ENCODE measurements around the gene PRR19.

PRR19 gene

GRCh38 chr19:42344336-42344893 lies 42.5 kb downstream of the PRR19 start:
- H3K27me3 ChIP-seq (ENCODE audit: control insufficient read depth in 1 of 2, insufficient read depth in 1 of 2, low read length in 2 of 2), result no peaks in the 10 kb centered on the region
- no peak for DNase-seq
- peaks cover 1% of the 10 kb centered on the region for H3K4me1 ChIP-seq (ENCODE audit: control insufficient read depth, insufficient read depth, low read depth, low read length)
- H4K91ac ChIP-seq (ENCODE audit: low read length), result no peak overlapping the region
- H3K4ac ChIP-seq (ENCODE audit: low read depth in 1 of 2, low read length in 2 of 2), result no peak overlapping the region
- no peak overlapping the region for H3K14ac ChIP-seq (ENCODE audit: low read length in 2 of 2)
- H3K23ac ChIP-seq (ENCODE audit: low read length in 2 of 2), result no peak overlapping the region
- H3K4me3 ChIP-seq (ENCODE audit: insufficient read depth in 1 of 2, low read depth in 1 of 2, low read length in 2 of 2), result no peak overlapping the region
- H3K9me3 ChIP-seq (ENCODE audit: control insufficient read depth, low read length), result no peaks in the 10 kb centered on the region
- H3K27ac ChIP-seq (ENCODE audit: low read length, poor library complexity, severe bottlenecking), result no peak overlapping the region
- H3K4me2 ChIP-seq (ENCODE audit: low read length, poor library complexity, severe bottlenecking), result no peak overlapping the region
- no peak overlapping the region for H2AK5ac ChIP-seq (ENCODE audit: low read length, severe bottlenecking)
- 97% methylated on average over 16 of the region's 18 CpGs for WGBS
- peak overlapping the region; percentile 13 for H2BK15ac ChIP-seq (ENCODE audit: low read depth, poor library complexity, severe bottlenecking)
- H4K8ac ChIP-seq (ENCODE audit: low read length), result no peak overlapping the region
- H3K9ac ChIP-seq (ENCODE audit: low read length), result no peak overlapping the region
- H2BK12ac ChIP-seq (ENCODE audit: low read length in 2 of 2), result no peak overlapping the region
- H2AFZ ChIP-seq (ENCODE audit: low read depth, low read length), result no peak overlapping the region
- H3K36me3 ChIP-seq (ENCODE audit: control insufficient read depth in 1 of 2, insufficient read depth in 2 of 2, low read depth in 1 of 2, low read length in 2 of 2), result peaks cover 23 to 40% of the 10 kb centered on the region in 2 experiments
- no peak overlapping the region for H2BK120ac ChIP-seq (ENCODE audit: low read depth, low read length)
- H2BK5ac ChIP-seq (ENCODE audit: low read depth, low read length, poor library complexity, severe bottlenecking), result no peak overlapping the region
- H3K18ac ChIP-seq (ENCODE audit: low read depth in 1 of 2, low read length in 2 of 2), result no peak overlapping the region
- peaks cover 14% of the 10 kb centered on the region for H3K79me1 ChIP-seq (replicated peaks; ENCODE audit: low read length, poor library complexity, severe bottlenecking)

- Histone ChIP-seq H3K27me3 (ENCODE audit: control insufficient read depth in 1 of 2, insufficient read depth in 1 of 2, low read length in 2 of 2) (no peaks in the 10 kb centered on the region), H2AFZ (ENCODE audit: low read depth, low read length) (no peak overlapping the region), H3K18ac (ENCODE audit: low read depth in 1 of 2, low read length in 2 of 2) (no peak overlapping the region), H3K9me3 (ENCODE audit: control insufficient read depth, low read length) (no peaks in the 10 kb centered on the region), H2AK5ac (ENCODE audit: low read length, severe bottlenecking) (no peak overlapping the region), H3K27ac (ENCODE audit: low read length, poor library complexity, severe bottlenecking) (no peak overlapping the region), H2BK120ac (ENCODE audit: low read depth, low read length) (no peak overlapping the region), H3K23ac (ENCODE audit: low read length in 2 of 2) (no peak overlapping the region), H3K14ac (ENCODE audit: low read length in 2 of 2) (no peak overlapping the region), H3K36me3 (ENCODE audit: control insufficient read depth in 1 of 2, insufficient read depth in 2 of 2, low read depth in 1 of 2, low read length in 2 of 2) (peaks cover 23 to 48% of the 10 kb centered on the region in 2 experiments), H3K4ac (ENCODE audit: low read depth in 1 of 2, low read length in 2 of 2) (no peak overlapping the region), H3K4me1 (ENCODE audit: control insufficient read depth, insufficient read depth, low read depth, low read length) (peaks cover 1% of the 10 kb centered on the region), H2BK15ac (ENCODE audit: low read depth, poor library complexity, severe bottlenecking) (no peak overlapping the region), H3K4me2 (ENCODE audit: low read length, poor library complexity, severe bottlenecking) (no peak overlapping the region), H3K79me1 (replicated peaks; ENCODE audit: low read length, poor library complexity, severe bottlenecking) (peaks cover 12% of the 10 kb centered on the region), H4K91ac (ENCODE audit: low read length) (no peak overlapping the region), H2BK5ac (ENCODE audit: low read depth, low read length, poor library complexity, severe bottlenecking) (no peak overlapping the region), H4K8ac (ENCODE audit: low read length) (no peak overlapping the region), H3K4me3 (ENCODE audit: insufficient read depth in 1 of 2, low read depth in 1 of 2, low read length in 2 of 2) (no peak overlapping the region), H2BK12ac (ENCODE audit: low read length in 2 of 2) (no peak overlapping the region), H3K9ac (ENCODE audit: low read length) (no peak overlapping the region)
- peak; percentile 14 for DNase-seq
- 93% methylated on average over 5 of the region's 6 CpGs for WGBS
Observed at GRCh38 chr19:42345191-42345812, 43.4 kb downstream of the PRR19 start.

DNA sequence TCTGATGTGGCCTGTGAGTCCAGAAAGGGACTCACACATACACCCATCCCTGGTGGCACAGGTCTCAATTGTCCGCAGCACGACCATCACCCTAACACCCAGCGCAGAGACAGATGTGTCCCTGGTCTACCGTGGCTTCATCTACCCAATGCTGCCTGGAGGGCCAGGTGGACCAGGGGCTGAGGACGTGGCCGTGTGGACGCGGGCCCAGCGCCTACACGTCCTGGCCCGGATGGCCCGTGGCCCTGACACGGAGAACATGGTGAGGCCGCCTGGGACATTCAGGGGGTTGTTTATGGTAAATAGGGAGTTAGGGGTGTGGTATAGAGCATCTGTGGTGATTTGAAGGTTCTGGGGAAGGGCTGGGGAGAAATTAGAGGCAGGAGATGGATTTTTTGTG lies 46.3 kb downstream of the PRR19 start:
- H3K27me3 ChIP-seq (ENCODE audit: control insufficient read depth in 1 of 2, insufficient read depth in 1 of 2, low read length in 2 of 2), result no peaks in the 10 kb centered on the region
- no peak overlapping the region for H2AK5ac ChIP-seq (ENCODE audit: low read length, severe bottlenecking)
- no peak overlapping the region for H4K91ac ChIP-seq (ENCODE audit: low read length)
- no peak overlapping the region for H2BK5ac ChIP-seq (ENCODE audit: low read depth, low read length, poor library complexity, severe bottlenecking)
- H3K23ac ChIP-seq (ENCODE audit: low read length in 2 of 2), result no peak overlapping the region
- no peak overlapping the region for H4K8ac ChIP-seq (ENCODE audit: low read length)
- no peak overlapping the region for H3K18ac ChIP-seq (ENCODE audit: low read depth in 1 of 2, low read length in 2 of 2)
- no peak for DNase-seq
- no peak overlapping the region for H3K27ac ChIP-seq (ENCODE audit: low read length, poor library complexity, severe bottlenecking)
- H3K4me2 ChIP-seq (ENCODE audit: low read length, poor library complexity, severe bottlenecking), result no peak overlapping the region
- peaks cover 20 to 62% of the 10 kb centered on the region in 2 experiments for H3K36me3 ChIP-seq (ENCODE audit: control insufficient read depth in 1 of 2, insufficient read depth in 2 of 2, low read depth in 1 of 2, low read length in 2 of 2)
- peaks cover 3% of the 10 kb centered on the region for H3K79me1 ChIP-seq (replicated peaks; ENCODE audit: low read length, poor library complexity, severe bottlenecking)
- H2BK15ac ChIP-seq (ENCODE audit: low read depth, poor library complexity, severe bottlenecking), result no peak overlapping the region
- no peak overlapping the region for H2BK12ac ChIP-seq (ENCODE audit: low read length in 2 of 2)
- H3K14ac ChIP-seq (ENCODE audit: low read length in 2 of 2), result no peak overlapping the region
- H3K4me1 ChIP-seq (ENCODE audit: control insufficient read depth, insufficient read depth, low read depth, low read length), result peaks cover 1% of the 10 kb centered on the region
- no peaks in the 10 kb centered on the region for H3K9me3 ChIP-seq (ENCODE audit: control insufficient read depth, low read length)
- H2BK120ac ChIP-seq (ENCODE audit: low read depth, low read length), result no peak overlapping the region
- 97% methylated on average over 14 of the region's 14 CpGs for WGBS
- H2AFZ ChIP-seq (ENCODE audit: low read depth, low read length), result no peak overlapping the region
- no peak overlapping the region for H3K4ac ChIP-seq (ENCODE audit: low read depth in 1 of 2, low read length in 2 of 2)
- no peak overlapping the region for H3K4me3 ChIP-seq (ENCODE audit: insufficient read depth in 1 of 2, low read depth in 1 of 2, low read length in 2 of 2)
- H3K9ac ChIP-seq (ENCODE audit: low read length), result no peak overlapping the region

DNA sequence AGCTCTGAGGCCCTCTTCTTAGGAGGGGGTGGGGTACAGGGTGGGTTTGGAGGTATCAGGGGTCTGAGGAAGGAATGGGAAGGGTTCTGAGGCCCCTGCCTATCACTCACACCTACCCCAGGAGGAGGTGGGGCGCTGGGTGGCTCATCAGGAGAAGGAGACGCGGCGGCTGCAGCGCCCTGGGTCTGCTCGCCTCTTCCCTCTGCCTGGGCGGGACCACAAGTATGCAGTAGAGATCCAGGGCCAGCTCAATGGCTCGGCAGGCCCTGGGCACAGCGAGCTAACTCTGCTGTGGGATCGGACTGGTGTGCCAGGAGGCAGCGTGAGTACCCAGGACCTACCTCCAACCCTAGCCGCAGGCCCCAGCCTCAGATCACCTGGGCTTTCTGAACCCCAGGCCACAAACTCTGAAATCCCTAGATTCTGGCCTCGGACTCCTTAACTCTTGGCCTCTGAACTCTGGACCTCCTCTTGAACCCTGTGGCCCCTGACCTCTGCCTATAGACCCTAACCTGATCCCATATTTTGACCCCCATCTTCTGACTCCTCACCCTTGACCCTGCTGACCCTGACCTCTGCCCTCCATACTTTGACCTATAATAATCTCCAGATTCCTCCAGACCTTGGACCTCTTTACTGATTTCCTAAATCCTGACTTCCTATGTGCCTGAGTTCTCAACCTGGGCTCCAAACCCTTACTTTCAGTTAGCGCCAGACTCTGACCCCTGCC lies 47.6 kb downstream of the PRR19 start:
- H3K9me3 ChIP-seq (ENCODE audit: control insufficient read depth, low read length), result no peaks in the 10 kb centered on the region
- no peak overlapping the region for H2AK5ac ChIP-seq (ENCODE audit: low read length, severe bottlenecking)
- H3K79me1 ChIP-seq (replicated peaks; ENCODE audit: low read length, poor library complexity, severe bottlenecking), result peaks cover 2% of the 10 kb centered on the region
- no peak overlapping the region for H3K23ac ChIP-seq (ENCODE audit: low read length in 2 of 2)
- H3K4me1 ChIP-seq (ENCODE audit: control insufficient read depth, insufficient read depth, low read depth, low read length), result peaks cover 1% of the 10 kb centered on the region
- H2BK15ac ChIP-seq (ENCODE audit: low read depth, poor library complexity, severe bottlenecking), result no peak overlapping the region
- H3K4me2 ChIP-seq (ENCODE audit: low read length, poor library complexity, severe bottlenecking), result no peak overlapping the region
- no peak overlapping the region for H2BK5ac ChIP-seq (ENCODE audit: low read depth, low read length, poor library complexity, severe bottlenecking)
- H2BK12ac ChIP-seq (ENCODE audit: low read length in 2 of 2), result no peak overlapping the region
- peaks cover 25 to 60% of the 10 kb centered on the region in 2 experiments for H3K36me3 ChIP-seq (ENCODE audit: control insufficient read depth in 1 of 2, insufficient read depth in 2 of 2, low read depth in 1 of 2, low read length in 2 of 2)
- H3K4me3 ChIP-seq (ENCODE audit: insufficient read depth in 1 of 2, low read depth in 1 of 2, low read length in 2 of 2), result no peak overlapping the region
- DNase-seq, result no peak
- no peak overlapping the region for H4K91ac ChIP-seq (ENCODE audit: low read length)
- H3K27me3 ChIP-seq (ENCODE audit: control insufficient read depth in 1 of 2, insufficient read depth in 1 of 2, low read length in 2 of 2), result no peaks in the 10 kb centered on the region
- H2BK120ac ChIP-seq (ENCODE audit: low read depth, low read length), result no peak overlapping the region
- H3K9ac ChIP-seq (ENCODE audit: low read length), result no peak overlapping the region
- WGBS, result 91% methylated on average over 14 of the region's 14 CpGs
- no peak overlapping the region for H3K18ac ChIP-seq (ENCODE audit: low read depth in 1 of 2, low read length in 2 of 2)
- H3K14ac ChIP-seq (ENCODE audit: low read length in 2 of 2), result no peak overlapping the region
- no peak overlapping the region for H2AFZ ChIP-seq (ENCODE audit: low read depth, low read length)
- no peak overlapping the region for H4K8ac ChIP-seq (ENCODE audit: low read length)
- no peak overlapping the region for H3K27ac ChIP-seq (ENCODE audit: low read length, poor library complexity, severe bottlenecking)
- no peak overlapping the region for H3K4ac ChIP-seq (ENCODE audit: low read depth in 1 of 2, low read length in 2 of 2)
